ENCODE measurements around the gene SLC9A8.

SLC9A8 gene

DNA sequence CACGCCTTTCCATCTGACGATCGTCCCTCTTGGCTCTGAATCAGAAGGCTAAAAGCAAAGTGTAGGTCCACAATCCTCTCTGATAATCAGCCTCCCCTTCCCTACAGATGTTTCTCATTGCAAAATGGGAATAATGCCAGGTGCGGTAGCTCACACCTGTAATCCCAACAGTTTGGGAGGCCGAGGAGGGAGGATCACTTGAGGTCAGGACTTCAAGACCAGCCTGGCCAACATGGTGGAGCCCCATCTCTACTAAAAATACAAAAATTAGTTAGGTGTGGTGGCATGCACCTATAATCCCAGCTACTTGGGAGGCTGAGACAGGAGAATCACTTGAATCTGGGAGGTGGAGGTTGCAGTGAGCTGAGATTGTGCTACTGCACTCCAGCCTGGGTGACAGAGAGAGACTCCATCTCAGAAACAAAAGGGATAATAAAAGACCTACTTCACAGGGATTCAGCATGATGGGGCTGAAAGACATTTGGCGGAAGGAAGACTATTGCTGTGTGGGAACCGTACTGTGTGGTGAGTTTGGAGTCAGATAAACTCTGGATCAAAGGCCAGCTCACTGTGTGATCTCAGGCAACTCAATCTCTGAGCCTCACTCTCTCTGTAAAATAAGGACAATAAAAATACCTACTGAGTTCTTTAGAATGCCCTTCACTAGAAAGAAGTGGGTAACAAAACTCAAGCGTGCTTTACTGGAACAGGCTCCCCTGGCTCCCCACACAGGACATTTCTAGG, 15.9 kb upstream of the SLC9A8 start:
- TF ChIP-seq, protein P1, sequence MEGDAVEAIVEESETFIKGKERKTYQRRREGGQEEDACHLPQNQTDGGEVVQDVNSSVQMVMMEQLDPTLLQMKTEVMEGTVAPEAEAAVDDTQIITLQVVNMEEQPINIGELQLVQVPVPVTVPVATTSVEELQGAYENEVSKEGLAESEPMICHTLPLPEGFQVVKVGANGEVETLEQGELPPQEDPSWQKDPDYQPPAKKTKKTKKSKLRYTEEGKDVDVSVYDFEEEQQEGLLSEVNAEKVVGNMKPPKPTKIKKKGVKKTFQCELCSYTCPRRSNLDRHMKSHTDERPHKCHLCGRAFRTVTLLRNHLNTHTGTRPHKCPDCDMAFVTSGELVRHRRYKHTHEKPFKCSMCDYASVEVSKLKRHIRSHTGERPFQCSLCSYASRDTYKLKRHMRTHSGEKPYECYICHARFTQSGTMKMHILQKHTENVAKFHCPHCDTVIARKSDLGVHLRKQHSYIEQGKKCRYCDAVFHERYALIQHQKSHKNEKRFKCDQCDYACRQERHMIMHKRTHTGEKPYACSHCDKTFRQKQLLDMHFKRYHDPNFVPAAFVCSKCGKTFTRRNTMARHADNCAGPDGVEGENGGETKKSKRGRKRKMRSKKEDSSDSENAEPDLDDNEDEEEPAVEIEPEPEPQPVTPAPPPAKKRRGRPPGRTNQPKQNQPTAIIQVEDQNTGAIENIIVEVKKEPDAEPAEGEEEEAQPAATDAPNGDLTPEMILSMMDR (conservative IDR thresholded peaks at IDR 0.05; ENCODE audit: low read depth, low read length) = no peak
- no peak overlapping the region for H3K4me3 ChIP-seq (IDR thresholded peaks at IDR 0.05; ENCODE audit: insufficient read depth, low read depth, low read length)
- no peaks in the 10 kb centered on the region for H4K20me1 ChIP-seq (ENCODE audit: insufficient read depth)
- H3K79me2 ChIP-seq (ENCODE audit: insufficient read depth, low read depth) = no peaks in the 10 kb centered on the region
- no peak overlapping the region for H2AFZ ChIP-seq (ENCODE audit: low read depth)
- H3K36me3 ChIP-seq (ENCODE audit: insufficient read depth) = no peaks in the 10 kb centered on the region
- no peak overlapping the region for H3K27ac ChIP-seq
- H3K9ac ChIP-seq = no peak overlapping the region
- H3K4me2 ChIP-seq = no peak overlapping the region
- H3K27me3 ChIP-seq (ENCODE audit: insufficient read depth, low read depth) = no peaks in the 10 kb centered on the region; the same call in 1 of the 2 replicates
- H3K4me1 ChIP-seq (ENCODE audit: low read depth, poor library complexity, severe bottlenecking) = peaks cover 39% of the 10 kb centered on the region

GRCh38 chr20:49797344-49797615, 15.3 kb upstream of the SLC9A8 start:
- H3K36me3 ChIP-seq (ENCODE audit: insufficient read depth) = no peaks in the 10 kb centered on the region
- no peaks in the 10 kb centered on the region for H4K20me1 ChIP-seq (ENCODE audit: insufficient read depth)
- no peaks in the 10 kb centered on the region for H3K79me2 ChIP-seq (ENCODE audit: insufficient read depth, low read depth)
- no peak overlapping the region for H3K4me2 ChIP-seq
- H3K4me3 ChIP-seq (IDR thresholded peaks at IDR 0.05; ENCODE audit: insufficient read depth, low read depth, low read length) = no peak overlapping the region
- TF ChIP-seq, protein P1 (conservative IDR thresholded peaks at IDR 0.05; ENCODE audit: low read depth, low read length) = no peak
- H3K4me1 ChIP-seq (ENCODE audit: low read depth, poor library complexity, severe bottlenecking) = peaks cover 44% of the 10 kb centered on the region
- H2AFZ ChIP-seq (ENCODE audit: low read depth) = no peak overlapping the region
- H3K9ac ChIP-seq = no peak overlapping the region
- H3K27me3 ChIP-seq (ENCODE audit: insufficient read depth, low read depth) = no peaks in the 10 kb centered on the region; the same call in 1 of the 2 replicates
- H3K27ac ChIP-seq = no peak overlapping the region

DNA sequence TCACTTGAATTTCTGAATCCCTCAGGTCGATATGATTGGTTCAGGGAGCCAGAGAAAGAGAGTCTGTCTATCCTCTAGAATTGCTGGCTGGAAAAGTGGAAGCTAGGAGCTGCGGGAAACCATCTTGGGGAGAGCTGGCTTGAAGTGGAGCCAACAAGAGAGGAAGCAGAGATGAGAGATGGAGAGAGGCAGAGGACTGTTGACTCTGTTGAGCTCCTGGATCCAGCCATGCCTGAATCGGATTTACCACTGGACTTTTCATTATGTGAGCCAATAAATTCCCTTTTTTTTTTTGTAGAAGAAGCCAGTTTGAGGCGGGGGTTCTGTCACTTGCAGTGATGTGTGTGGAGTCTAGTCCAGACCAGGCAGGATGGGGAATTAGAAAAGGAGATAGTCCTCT, 13.9 kb upstream of the SLC9A8 start:
- Histone ChIP-seq H3K79me2 (ENCODE audit: insufficient read depth, low read depth) (no peaks in the 10 kb centered on the region), H4K20me1 (ENCODE audit: insufficient read depth) (no peaks in the 10 kb centered on the region), H3K27me3 (ENCODE audit: insufficient read depth, low read depth) (no peaks in the 10 kb centered on the region; the same call in 1 of the 2 replicates), H3K4me2 (no peak overlapping the region), H2AFZ (ENCODE audit: low read depth) (no peak overlapping the region), H3K4me1 (ENCODE audit: low read depth, poor library complexity, severe bottlenecking) (peaks cover 55% of the 10 kb centered on the region), H3K9ac (no peak overlapping the region), H3K4me3 (IDR thresholded peaks at IDR 0.05; ENCODE audit: insufficient read depth, low read depth, low read length) (no peak overlapping the region), H3K27ac (no peak overlapping the region), H3K36me3 (ENCODE audit: insufficient read depth) (no peaks in the 10 kb centered on the region)
- TF ChIP-seq, protein P1 (conservative IDR thresholded peaks at IDR 0.05; ENCODE audit: low read depth, low read length) = no peak

GRCh38 chr20:49799698-49800097, 12.9 kb upstream of the SLC9A8 start:
- Histone ChIP-seq H3K27me3 (ENCODE audit: insufficient read depth, low read depth) (no peaks in the 10 kb centered on the region; the same call in 1 of the 2 replicates), H3K27ac (no peak overlapping the region), H2AFZ (ENCODE audit: low read depth) (no peak overlapping the region), H3K79me2 (ENCODE audit: insufficient read depth, low read depth) (no peaks in the 10 kb centered on the region), H3K4me3 (IDR thresholded peaks at IDR 0.05; ENCODE audit: insufficient read depth, low read depth, low read length) (no peak overlapping the region), H3K9ac (no peak overlapping the region), H3K4me1 (ENCODE audit: low read depth, poor library complexity, severe bottlenecking) (peaks cover 59% of the 10 kb centered on the region), H3K4me2 (peak overlapping the region; percentile 18; the same call in 1 of the 2 replicates), H3K36me3 (ENCODE audit: insufficient read depth) (no peaks in the 10 kb centered on the region), H4K20me1 (ENCODE audit: insufficient read depth) (no peaks in the 10 kb centered on the region)
- TF ChIP-seq, protein P1 (conservative IDR thresholded peaks at IDR 0.05; ENCODE audit: low read depth, low read length) = no peak
